OCI-LY1 (cell line): Measurements from ENCODE around the gene BTK.

Experiments used
- H2AFZ ChIP-seq: fragments of 200-600 bp; sonication (generic), shearing (Covaris generic); 2 replicates; pipeline ENCODE4 v1.6.0; 2014; ENCODE audit warnings: antibody characterized with exemption, mild to moderate bottlenecking, low read length
- H3F3A ChIP-seq: fragments of 200-600 bp; sonication (generic), shearing (Covaris generic); 2 replicates; pipeline ENCODE4 v1.6.0; 2014; ENCODE audit warnings: mild to moderate bottlenecking, antibody characterized with exemption, low read length, moderate library complexity; ENCODE audit not compliant: insufficient read depth
- H3K27ac ChIP-seq: fragments of 200-600 bp; sonication (generic); 2 replicates; pipeline ENCODE4 v1.5.1; 2014; ENCODE audit warnings: low read length, mixed run types, mild to moderate bottlenecking, low read depth; ENCODE audit not compliant: poor library complexity, severe bottlenecking
- H3K27me3 ChIP-seq: fragments of 200-600 bp; sonication (generic); 2 replicates; pipeline ENCODE4 v1.6.0; 2014; ENCODE audit warnings: antibody characterized with exemption, mild to moderate bottlenecking, low read length, moderate library complexity; ENCODE audit not compliant: insufficient read depth
- H3K36me3 ChIP-seq: fragments of 200-600 bp; sonication (generic); 2 replicates; pipeline ENCODE4 v1.6.1; 2014; ENCODE audit warnings: mild to moderate bottlenecking, antibody characterized with exemption, low read length, moderate library complexity, mixed read lengths; ENCODE audit not compliant: insufficient read depth
- H3K4me1 ChIP-seq: fragments of 200-600 bp; sonication (generic); 2 replicates; pipeline ENCODE4 v1.5.1; 2014; ENCODE audit warnings: mild to moderate bottlenecking, low read length, moderate library complexity; ENCODE audit not compliant: insufficient read depth, severe bottlenecking
- H3K4me2 ChIP-seq: fragments of 200-600 bp; sonication (generic), shearing (Covaris generic); 2 replicates; pipeline ENCODE4 v1.6.1; 2014; ENCODE audit warnings: low read length
- H3K4me3 ChIP-seq: fragments of 200-600 bp; sonication (generic); 2 replicates; pipeline ENCODE4 v1.5.1; 2014; ENCODE audit warnings: low read length, low read depth, mild to moderate bottlenecking, mixed read lengths; ENCODE audit not compliant: poor library complexity, severe bottlenecking
- H3K79me2 ChIP-seq: fragments of 200-600 bp; shearing (Covaris generic); 2 replicates; pipeline ENCODE4 v1.6.1; 2016; ENCODE audit warnings: mixed run types, low read length, mixed read lengths; ENCODE audit not compliant: insufficient read depth
- H3K9ac ChIP-seq: fragments of 200-600 bp; sonication (generic), shearing (Covaris generic); 2 replicates; pipeline ENCODE4 v1.6.1; 2014; ENCODE audit warnings: mild to moderate bottlenecking, low read length, mixed read lengths
- H3K9me2 ChIP-seq: fragments of 200-600 bp; sonication (generic), shearing (Covaris generic); 2 replicates; pipeline ENCODE4 v1.6.1; 2014; ENCODE audit warnings: low read depth, mild to moderate bottlenecking, low read length, mixed read lengths
- H3K9me3 ChIP-seq: fragments of 200-600 bp; shearing (Covaris generic); 2 replicates; pipeline ENCODE4 v1.6.1; 2014; ENCODE audit warnings: low read length, mixed read lengths
- H4K20me1 ChIP-seq: fragments of 200-600 bp; sonication (generic), shearing (Covaris generic); 2 replicates; pipeline ENCODE4 v1.6.0; 2016; ENCODE audit warnings: mild to moderate bottlenecking, low read length; ENCODE audit not compliant: insufficient read depth
- EZH2 ChIP-seq: fragments of 200-600 bp; sonication (generic), shearing (Covaris generic); IDR thresholded peaks from 2 replicates; pipeline ENCODE4 v1.8.0; 2017; ENCODE audit warnings: borderline replicate concordance, mixed run types, mild to moderate bottlenecking, antibody characterized with exemption, low read length, moderate library complexity, mixed read lengths
- TF ChIP-seq, protein P1 (sequence below): fragments of 200-600 bp; sonication (generic), shearing (Covaris generic); IDR thresholded peaks from 2 replicates; pipeline ENCODE4 v1.5.1; 2017; ENCODE audit warnings: mild to moderate bottlenecking, antibody characterized with exemption, low read length, moderate library complexity, mixed read lengths

BTK gene

DNA sequence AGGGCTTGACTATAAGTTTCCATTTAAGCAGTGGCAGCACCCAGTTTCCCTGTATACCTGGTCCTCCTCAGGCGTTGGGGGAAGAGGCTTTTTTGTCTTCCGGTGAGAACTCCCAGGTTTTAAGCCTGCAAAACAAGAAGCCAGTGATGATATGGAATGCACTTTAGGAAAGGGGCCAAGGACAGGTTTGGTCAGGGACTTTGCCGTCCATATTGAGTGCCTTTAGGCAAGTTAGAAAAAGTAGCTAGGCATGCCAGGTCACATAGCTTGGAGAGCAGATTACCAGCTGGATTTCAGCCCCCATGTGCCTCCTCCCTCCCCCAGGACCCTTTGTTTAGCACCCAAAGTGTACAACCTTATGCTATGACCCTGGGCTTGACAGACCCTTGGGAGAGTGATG, 23.9 kb downstream of the BTK start:
- H3K79me2 ChIP-seq = no peaks in the 10 kb centered on the region
- no peak overlapping the region for H3K4me2 ChIP-seq
- H3K4me1 ChIP-seq = no peaks in the 10 kb centered on the region
- H3K9me3 ChIP-seq = no peaks in the 10 kb centered on the region
- no peaks in the 10 kb centered on the region for H3K9me2 ChIP-seq
- no peak overlapping the region for H3K9ac ChIP-seq
- H4K20me1 ChIP-seq = no peaks in the 10 kb centered on the region
- H3K4me3 ChIP-seq = no peak overlapping the region
- H3F3A ChIP-seq = no peaks in the 10 kb centered on the region
- H3K27ac ChIP-seq = no peak overlapping the region
- peaks cover 49% of the 10 kb centered on the region for H3K36me3 ChIP-seq
- H2AFZ ChIP-seq = no peak overlapping the region
- no peaks in the 10 kb centered on the region for H3K27me3 ChIP-seq
- no peak for TF ChIP-seq EZH2
- TF ChIP-seq, protein P1, sequence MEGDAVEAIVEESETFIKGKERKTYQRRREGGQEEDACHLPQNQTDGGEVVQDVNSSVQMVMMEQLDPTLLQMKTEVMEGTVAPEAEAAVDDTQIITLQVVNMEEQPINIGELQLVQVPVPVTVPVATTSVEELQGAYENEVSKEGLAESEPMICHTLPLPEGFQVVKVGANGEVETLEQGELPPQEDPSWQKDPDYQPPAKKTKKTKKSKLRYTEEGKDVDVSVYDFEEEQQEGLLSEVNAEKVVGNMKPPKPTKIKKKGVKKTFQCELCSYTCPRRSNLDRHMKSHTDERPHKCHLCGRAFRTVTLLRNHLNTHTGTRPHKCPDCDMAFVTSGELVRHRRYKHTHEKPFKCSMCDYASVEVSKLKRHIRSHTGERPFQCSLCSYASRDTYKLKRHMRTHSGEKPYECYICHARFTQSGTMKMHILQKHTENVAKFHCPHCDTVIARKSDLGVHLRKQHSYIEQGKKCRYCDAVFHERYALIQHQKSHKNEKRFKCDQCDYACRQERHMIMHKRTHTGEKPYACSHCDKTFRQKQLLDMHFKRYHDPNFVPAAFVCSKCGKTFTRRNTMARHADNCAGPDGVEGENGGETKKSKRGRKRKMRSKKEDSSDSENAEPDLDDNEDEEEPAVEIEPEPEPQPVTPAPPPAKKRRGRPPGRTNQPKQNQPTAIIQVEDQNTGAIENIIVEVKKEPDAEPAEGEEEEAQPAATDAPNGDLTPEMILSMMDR = no peak

DNA sequence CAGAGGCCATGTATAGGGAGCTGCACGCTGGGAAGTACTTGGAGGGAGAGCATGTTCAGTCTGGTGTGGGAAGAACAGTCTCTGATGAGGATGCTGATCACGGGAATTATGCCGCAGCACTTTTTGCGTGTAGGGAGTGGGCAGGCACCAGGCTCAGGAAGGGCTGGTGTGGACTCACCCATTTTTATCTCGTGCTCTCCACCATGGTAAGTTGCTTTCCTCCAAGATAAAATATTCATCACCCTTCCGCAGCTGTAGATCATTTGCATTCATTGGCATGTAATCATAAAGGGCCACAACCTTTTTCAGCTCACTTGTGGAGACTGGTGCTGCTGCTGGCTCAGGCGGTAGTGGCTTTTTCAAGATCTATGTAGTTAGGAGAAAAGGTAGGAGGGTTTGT, 25.6 kb downstream of the BTK start:
- Histone ChIP-seq H3K79me2 (no peaks in the 10 kb centered on the region), H3K9me3 (no peaks in the 10 kb centered on the region)
- TF ChIP-seq, protein P1 = no peak
- TF ChIP-seq EZH2 = no peak

DNA sequence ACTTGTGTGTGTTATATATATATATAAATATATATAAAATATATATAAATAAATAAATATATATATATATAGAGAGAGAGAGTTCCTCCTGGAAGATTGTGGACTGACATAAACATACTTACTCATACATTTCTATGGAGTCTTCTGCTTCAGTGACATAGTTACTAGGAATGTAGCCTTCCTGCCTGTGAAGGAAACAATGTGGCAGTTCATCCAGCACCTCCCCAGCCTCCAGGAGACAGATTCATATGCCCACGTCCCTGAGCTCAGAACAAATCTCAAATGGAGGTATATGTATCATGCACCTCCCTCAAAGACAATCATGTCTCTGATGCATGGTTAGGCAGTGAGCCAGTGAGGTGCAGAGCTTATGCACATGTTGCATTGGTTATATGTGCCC, 26.0 kb downstream of the BTK start:
- H3F3A ChIP-seq = no peaks in the 10 kb centered on the region
- no peak overlapping the region for H3K27ac ChIP-seq
- no peaks in the 10 kb centered on the region for H3K79me2 ChIP-seq
- H2AFZ ChIP-seq = no peak overlapping the region
- no peaks in the 10 kb centered on the region for H3K9me2 ChIP-seq
- TF ChIP-seq EZH2 = no peak
- TF ChIP-seq, protein P1 = no peak
- H3K4me3 ChIP-seq = no peak overlapping the region
- no peak overlapping the region for H3K4me2 ChIP-seq
- no peaks in the 10 kb centered on the region for H3K4me1 ChIP-seq
- H3K9ac ChIP-seq = no peak overlapping the region
- no peaks in the 10 kb centered on the region for H3K27me3 ChIP-seq
- no peaks in the 10 kb centered on the region for H4K20me1 ChIP-seq
- no peaks in the 10 kb centered on the region for H3K9me3 ChIP-seq
- peaks cover 64% of the 10 kb centered on the region for H3K36me3 ChIP-seq

More for the DNA sequence above, 25.6 kb downstream of the BTK start:
- Histone ChIP-seq H3K27me3 (no peaks in the 10 kb centered on the region), H3K36me3 (peaks cover 64% of the 10 kb centered on the region), H3K9me2 (no peaks in the 10 kb centered on the region), H3K4me2 (no peak overlapping the region), H3K27ac (no peak overlapping the region), H2AFZ (no peak overlapping the region), H4K20me1 (no peaks in the 10 kb centered on the region), H3K9ac (no peak overlapping the region), H3F3A (no peaks in the 10 kb centered on the region), H3K4me1 (no peaks in the 10 kb centered on the region), H3K4me3 (no peak overlapping the region)
